CD4-positive, CD25-positive, alpha-beta regulatory T cell (primary cell): Measurements from ENCODE around the gene PTPRE. TPM values are rescaled to one million over a fixed set of nuclear protein-coding genes. Genes with fewer than 3 reads are reported as not detected.
"Not testable (repeated sequence)": the region's sequence is repeated elsewhere in the genome, so short reads cannot be mapped to it uniquely, and the experiment has no call there.

Experiments used
- ATAC-seq, 2 donors: fragments of 150-1000 bp; cut with Tn5 transposase; one replicate each; pipeline ENCODE4 v1.10.0; 2021; ENCODE audit warnings: low read depth in 2 of 2, moderate number of reproducible peaks in 2 of 2, moderate library complexity in 1 of 2
- DNase-seq, 3 donors: peaks; one replicate each; pipeline versions ENCODE4 v3.0.0 to v3.0.0-alpha.2; 2012 to 2022; ENCODE audit warnings: mixed read lengths in 1 of 3
- H3K27ac ChIP-seq: one replicate; pipeline ENCODE4 v1.7.0; 2013; ENCODE audit warnings: mild to moderate bottlenecking, low read length; ENCODE audit not compliant: insufficient read depth, poor library complexity, severe bottlenecking
- H3K27me3 ChIP-seq: one replicate; pipeline ENCODE4 v1.7.0; 2013; ENCODE audit warnings: low read length; ENCODE audit not compliant: control insufficient read depth, insufficient read depth
- H3K36me3 ChIP-seq: one replicate; pipeline ENCODE4 v1.7.0; 2013; ENCODE audit warnings: mild to moderate bottlenecking, low read length, moderate library complexity; ENCODE audit not compliant: control insufficient read depth, insufficient read depth
- H3K4me1 ChIP-seq: 2 replicates; pipeline ENCODE4 v1.7.0; 2013; ENCODE audit warnings: mild to moderate bottlenecking, low read length; ENCODE audit not compliant: insufficient read depth, control insufficient read depth, poor library complexity, severe bottlenecking
- H3K4me3 ChIP-seq: one replicate; pipeline ENCODE4 v1.7.0; 2013; ENCODE audit warnings: low read depth, mild to moderate bottlenecking, low read length, moderate library complexity
- H3K9me3 ChIP-seq, 2 experiments: 1 replicate in 1 of 2; 2 replicates in 1 of 2; pipeline ENCODE4 v1.7.0; 2013; ENCODE audit warnings: low read length in 2 of 2, mild to moderate bottlenecking in 1 of 2, moderate library complexity in 1 of 2; ENCODE audit not compliant: control insufficient read depth in 2 of 2
- H3K27ac Mint-ChIP-seq, 3 donors: one replicate each; pipeline ENCODE4 v1.8.0; 2020 to 2022; ENCODE audit warnings: mild to moderate bottlenecking in 3 of 3, mixed read lengths in 3 of 3, moderate library complexity in 2 of 3
- H3K27me3 Mint-ChIP-seq: one replicate; pipeline ENCODE4 v1.8.0; 2022; ENCODE audit warnings: mild to moderate bottlenecking, mixed read lengths
- H3K36me3 Mint-ChIP-seq: one replicate; pipeline ENCODE4 v1.8.0; 2020; ENCODE audit warnings: mixed read lengths
- H3K4me1 Mint-ChIP-seq, 4 donors: one replicate each; pipeline ENCODE4 v1.8.0; 2020 to 2022; ENCODE audit warnings: mixed read lengths in 4 of 4, mild to moderate bottlenecking in 1 of 4
- H3K4me3 Mint-ChIP-seq, 4 donors: one replicate each; pipeline ENCODE4 v1.8.0; 2020 to 2022; ENCODE audit warnings: mild to moderate bottlenecking in 4 of 4, mixed read lengths in 4 of 4, moderate library complexity in 3 of 4
- H3K9me3 Mint-ChIP-seq, 7 donors: one replicate each; pipeline ENCODE4 v1.8.0; 2020 to 2022; ENCODE audit warnings: mixed read lengths in 7 of 7, mild to moderate bottlenecking in 3 of 7, moderate library complexity in 2 of 7
- polyA plus RNA-seq, 4 donors: library from polyadenylated mRNA; unstranded; fragments of 300-500 nt; fragmentation: Illumina TruSeq; gene quantifications; one replicate each; pipeline ENCODE4 v1.2.3, GENCODE V29; 2021
- total RNA-seq: library from RNA; stranded (reverse); gene quantifications from one replicate; pipeline ENCODE4 v1.2.3, GENCODE V29; 2022

PTPRE gene
- total and polyA plus RNA-seq, 5 donors from 2014 or later: 10.0 to 63.9 (median 13.7) TPM

- Histone ChIP-seq H3K4me1 (peaks cover 24% of the 10 kb centered on the region), H3K27ac (peak overlapping the region; percentile 68), H3K4me3 (peak overlapping the region; percentile 75)
- not testable (repeated sequence) for H3K9me3 ChIP-seq, H3K36me3 Mint-ChIP-seq, H3K36me3 ChIP-seq, H3K27me3 Mint-ChIP-seq, ATAC-seq, H3K27me3 ChIP-seq, DNase-seq, H3K9me3 Mint-ChIP-seq
- peak overlapping the region in 2 of 3 donors; percentile 88 to 91 for H3K27ac Mint-ChIP-seq
- H3K4me1 Mint-ChIP-seq: peaks cover 4 to 41% (median 26%) of the 10 kb centered on the region in 4 donors
- peak overlapping the region in 1 of 4 donors; percentile 76 for H3K4me3 Mint-ChIP-seq
These were observed 187.7 kb downstream of the PTPRE start for GRCh38 chr10:128094596-128094995.

- Mint-ChIP-seq H3K27ac (peak overlapping the region; percentile 82 to 91 (median 88)), H3K27me3 (no peaks in the 10 kb centered on the region), H3K36me3 (no peaks in the 10 kb centered on the region), H3K4me3 (peak overlapping the region; percentile 71 to 85 (median 78)), H3K9me3 (peaks cover 0 to 3% (median 0%) of the 10 kb centered on the region in 7 donors), H3K4me1 (peaks cover 4 to 44% (median 26%) of the 10 kb centered on the region in 4 donors)
- DNase-seq: peak; percentile 57 to 84 (median 69)
- Histone ChIP-seq H3K27ac (peak overlapping the region; percentile 68), H3K36me3 (no peaks in the 10 kb centered on the region), H3K4me1 (peaks cover 24% of the 10 kb centered on the region), H3K27me3 (no peaks in the 10 kb centered on the region), H3K4me3 (peak overlapping the region; percentile 75), H3K9me3 (no peaks in the 10 kb centered on the region)
- ATAC-seq: peak; percentile 86 to 92
These were observed 188.3 kb downstream of the PTPRE start for GRCh38 chr10:128095027-128095752.

- H3K27ac Mint-ChIP-seq: peak overlapping the region in 2 of 3 donors; percentile 88 to 91
- Histone ChIP-seq H3K36me3 (no peaks in the 10 kb centered on the region), H3K27me3 (no peaks in the 10 kb centered on the region), H3K9me3 (no peaks in the 10 kb centered on the region), H3K4me1 (peaks cover 24% of the 10 kb centered on the region), H3K4me3 (peak overlapping the region; percentile 63), H3K27ac (peak overlapping the region; percentile 68)
- H3K36me3 Mint-ChIP-seq: no peaks in the 10 kb centered on the region
- ATAC-seq: peak in 1 of 2 donors; percentile 37
- H3K4me3 Mint-ChIP-seq: peak overlapping the region; percentile 71 to 85 (median 78)
- H3K27me3 Mint-ChIP-seq: no peaks in the 10 kb centered on the region
- peaks cover 4 to 47% (median 28%) of the 10 kb centered on the region in 4 donors for H3K4me1 Mint-ChIP-seq
- DNase-seq: peak in 2 of 3 donors; percentile 17 to 73
- peaks cover 0 to 3% (median 0%) of the 10 kb centered on the region in 7 donors for H3K9me3 Mint-ChIP-seq
These were observed 189.0 kb downstream of the PTPRE start for GRCh38 chr10:128095753-128096469.

- peaks cover 4 to 52% (median 31%) of the 10 kb centered on the region in 4 donors for H3K4me1 Mint-ChIP-seq
These were observed 189.7 kb downstream of the PTPRE start for GRCh38 chr10:128096486-128097199.

GRCh38 chr10:128097783-128098182, 190.9 kb downstream of the PTPRE start:
- peaks cover 7 to 58% (median 33%) of the 10 kb centered on the region in 4 donors for H3K4me1 Mint-ChIP-seq
- Histone ChIP-seq H3K27me3 (no peaks in the 10 kb centered on the region), H3K27ac (no peak overlapping the region), H3K4me1 (peaks cover 26% of the 10 kb centered on the region), H3K36me3 (no peaks in the 10 kb centered on the region), H3K9me3 (no peaks in the 10 kb centered on the region), H3K4me3 (no peak overlapping the region)
- ATAC-seq: no peak
- no peaks in the 10 kb centered on the region for H3K27me3 Mint-ChIP-seq
- no peak for DNase-seq
- no peaks in the 10 kb centered on the region for H3K36me3 Mint-ChIP-seq
- H3K9me3 Mint-ChIP-seq: peaks cover 0 to 3% (median 0%) of the 10 kb centered on the region in 7 donors
- H3K27ac Mint-ChIP-seq: peak overlapping the region; percentile 55 to 69 (median 65)
- H3K4me3 Mint-ChIP-seq: peak overlapping the region in 1 of 4 donors; percentile 71

More at GRCh38 chr10:128096486-128097199, 189.7 kb downstream of the PTPRE start:
- peaks cover 24% of the 10 kb centered on the region for H3K4me1 ChIP-seq
- H3K9me3 ChIP-seq: no peaks in the 10 kb centered on the region
- Mint-ChIP-seq H3K9me3 (peaks cover 0 to 3% (median 0%) of the 10 kb centered on the region in 7 donors), H3K4me3 (peak overlapping the region in 3 of 4 donors; percentile 32 to 85 (median 71)), H3K36me3 (no peaks in the 10 kb centered on the region), H3K27me3 (no peaks in the 10 kb centered on the region), H3K27ac (peak overlapping the region in 2 of 3 donors; percentile 88 to 91)
- ATAC-seq (no peak), DNase-seq (no peak)
- H3K36me3 ChIP-seq: no peaks in the 10 kb centered on the region
- H3K27ac ChIP-seq: no peak overlapping the region
- peak overlapping the region; percentile 63 for H3K4me3 ChIP-seq
- H3K27me3 ChIP-seq: no peaks in the 10 kb centered on the region

- H3K4me1 ChIP-seq: peaks cover 35% of the 10 kb centered on the region
- peaks cover 13 to 67% (median 40%) of the 10 kb centered on the region in 4 donors for H3K4me1 Mint-ChIP-seq
- peak overlapping the region in 2 of 3 donors; percentile 14 to 69 for H3K27ac Mint-ChIP-seq
- H3K4me3 ChIP-seq: no peak overlapping the region
- DNase-seq (no peak), ATAC-seq (no peak)
- no peaks in the 10 kb centered on the region for H3K27me3 ChIP-seq
- H3K36me3 Mint-ChIP-seq: no peaks in the 10 kb centered on the region
- H3K9me3 ChIP-seq: no peaks in the 10 kb centered on the region
- peaks cover 0 to 3% (median 0%) of the 10 kb centered on the region in 7 donors for H3K9me3 Mint-ChIP-seq
- no peak overlapping the region for H3K27ac ChIP-seq
- H3K4me3 Mint-ChIP-seq: no peak overlapping the region
- H3K36me3 ChIP-seq: no peaks in the 10 kb centered on the region
- no peaks in the 10 kb centered on the region for H3K27me3 Mint-ChIP-seq
These were observed 191.7 kb downstream of the PTPRE start for GRCh38 chr10:128098631-128099030.

GRCh38 chr10:128099901-128100300, 193.0 kb downstream of the PTPRE start:
- Histone ChIP-seq H3K4me1 (peaks cover 38% of the 10 kb centered on the region), H3K36me3 (no peaks in the 10 kb centered on the region), H3K27me3 (no peaks in the 10 kb centered on the region), H3K27ac (no peak overlapping the region), H3K9me3 (no peaks in the 10 kb centered on the region), H3K4me3 (no peak overlapping the region)
- no peak for DNase-seq
- no peak for ATAC-seq
- Mint-ChIP-seq H3K4me3 (no peak overlapping the region), H3K36me3 (no peaks in the 10 kb centered on the region), H3K27ac (no peak overlapping the region), H3K4me1 (peaks cover 16 to 71% (median 46%) of the 10 kb centered on the region in 4 donors), H3K9me3 (peaks cover 0 to 3% (median 0%) of the 10 kb centered on the region in 7 donors), H3K27me3 (no peaks in the 10 kb centered on the region)
